Osteocyte (in vitro differentiated cells): ENCODE measurements around the gene CDX2. TPM values are rescaled to one million over a fixed set of nuclear protein-coding genes. Genes with fewer than 3 reads are reported as not detected.

Experiments
- DNase-seq: peaks from one replicate; pipeline ENCODE4 v3.0.0; 2021; ENCODE audit warnings: mixed read lengths; ENCODE audit not compliant: unreplicated experiment; ENCODE audit errors: extremely low spot score
- H3K27ac Mint-ChIP-seq: one replicate; pipeline ENCODE4 v1.8.0; 2021; ENCODE audit warnings: mild to moderate bottlenecking, mixed read lengths; ENCODE audit not compliant: unreplicated experiment
- H3K27me3 Mint-ChIP-seq: one replicate; pipeline ENCODE4 v1.8.0; 2021; ENCODE audit warnings: mixed read lengths; ENCODE audit not compliant: unreplicated experiment
- H3K36me3 Mint-ChIP-seq: one replicate; pipeline ENCODE4 v1.8.0; 2021; ENCODE audit warnings: mixed read lengths; ENCODE audit not compliant: unreplicated experiment
- H3K4me1 Mint-ChIP-seq: one replicate; pipeline ENCODE4 v1.8.0; 2021; ENCODE audit warnings: mixed read lengths; ENCODE audit not compliant: unreplicated experiment
- H3K4me3 Mint-ChIP-seq: one replicate; pipeline ENCODE4 v1.8.0; 2021; ENCODE audit warnings: mild to moderate bottlenecking, moderate library complexity, mixed read lengths; ENCODE audit not compliant: unreplicated experiment
- H3K9me3 Mint-ChIP-seq: one replicate; pipeline ENCODE4 v1.8.0; 2021; ENCODE audit warnings: mixed read lengths; ENCODE audit not compliant: unreplicated experiment
- CTCF ChIP-seq: fragments of 200-600 bp; sonication (generic); IDR thresholded peaks from 2 replicates; pipeline ENCODE4 v1.5.0; 2021; ENCODE audit warnings: antibody characterized with exemption, mild to moderate bottlenecking, moderate library complexity
- total RNA-seq: library from RNA; stranded (reverse); gene quantifications from 2 replicates; pipeline ENCODE4 v1.2.1, GENCODE V29; 2021

Gene CDX2
- total RNA-seq, 1 donor from 2014 or later = not detected

- no peak for TF ChIP-seq CTCF
- peaks cover 90% of the 10 kb centered on the region for H3K27me3 Mint-ChIP-seq
- H3K4me1 Mint-ChIP-seq = peaks cover 13% of the 10 kb centered on the region
These were observed 5.0 kb upstream of the CDX2 start for GRCh38 chr13:27973961-27974662.

DNA sequence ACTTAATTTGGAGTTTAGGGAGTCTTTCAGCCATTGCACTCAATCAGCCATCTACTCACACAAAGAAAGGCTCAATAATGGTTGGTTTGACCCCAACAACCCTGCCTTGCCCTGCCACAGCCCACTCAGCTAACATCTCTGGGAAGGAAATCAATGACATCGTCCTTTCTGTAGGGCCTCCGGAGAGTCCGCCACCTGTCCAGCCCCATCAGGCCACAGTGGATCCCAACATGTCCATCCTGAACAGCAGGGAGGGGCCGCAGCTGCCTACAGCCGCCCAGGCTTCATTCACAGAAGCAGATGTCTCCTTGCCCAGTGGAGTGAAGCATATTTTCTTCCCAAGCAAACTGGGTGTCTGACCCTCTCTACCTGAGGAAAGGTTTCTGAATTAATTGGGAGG lies 4.2 kb upstream of the CDX2 start:
- Mint-ChIP-seq H3K27ac (no peak overlapping the region), H3K4me3 (no peak overlapping the region), H3K36me3 (no peaks in the 10 kb centered on the region), H3K9me3 (no peaks in the 10 kb centered on the region), H3K4me1 (peaks cover 11% of the 10 kb centered on the region), H3K27me3 (peaks cover 84% of the 10 kb centered on the region)
- peak; percentile 64 for DNase-seq
- no peak for TF ChIP-seq CTCF

More at GRCh38 chr13:27973961-27974662, 5.0 kb upstream of the CDX2 start:
- H3K27ac Mint-ChIP-seq = no peak overlapping the region
- H3K9me3 Mint-ChIP-seq = no peaks in the 10 kb centered on the region
- peak; percentile 40 for DNase-seq
- no peak overlapping the region for H3K4me3 Mint-ChIP-seq
- H3K36me3 Mint-ChIP-seq = no peaks in the 10 kb centered on the region

GRCh38 chr13:27972478-27972820 lies 3.3 kb upstream of the CDX2 start:
- no peak for TF ChIP-seq CTCF
- no peak overlapping the region for H3K27ac Mint-ChIP-seq
- H3K27me3 Mint-ChIP-seq = peaks cover 87% of the 10 kb centered on the region
- no peak for DNase-seq
- H3K4me3 Mint-ChIP-seq = no peak overlapping the region
- peaks cover 15% of the 10 kb centered on the region for H3K4me1 Mint-ChIP-seq
- no peaks in the 10 kb centered on the region for H3K9me3 Mint-ChIP-seq
- H3K36me3 Mint-ChIP-seq = no peaks in the 10 kb centered on the region

- TF ChIP-seq CTCF = no peak
- Mint-ChIP-seq H3K27me3 (peaks cover 87% of the 10 kb centered on the region), H3K4me1 (peaks cover 17% of the 10 kb centered on the region), H3K36me3 (no peaks in the 10 kb centered on the region), H3K27ac (no peak overlapping the region), H3K9me3 (no peaks in the 10 kb centered on the region), H3K4me3 (no peak overlapping the region)
- DNase-seq = no peak
These were observed 2.8 kb upstream of the CDX2 start for GRCh38 chr13:27971776-27972477.

DNA sequence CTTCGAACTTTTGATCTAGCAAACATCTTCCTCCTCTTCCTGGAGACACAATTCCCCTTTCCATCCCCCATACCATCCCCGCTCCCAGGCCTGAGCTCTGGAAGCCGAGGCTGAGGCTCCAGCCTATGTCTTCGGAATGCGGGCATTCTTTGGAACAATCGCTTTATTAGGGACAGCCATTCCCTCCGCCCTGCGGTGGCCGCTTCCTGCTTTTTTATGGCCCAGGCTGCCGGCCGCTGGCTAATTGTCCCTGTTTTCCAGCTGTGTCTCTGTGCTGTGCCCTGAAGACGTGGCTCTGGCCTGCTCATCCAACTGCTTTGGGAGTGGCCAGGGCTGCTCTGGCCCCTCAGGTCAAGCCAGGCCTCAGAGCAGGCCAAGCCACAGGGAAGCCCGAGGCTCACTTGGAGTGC lies 2.1 kb upstream of the CDX2 start:
- no peak for DNase-seq
- no peaks in the 10 kb centered on the region for H3K9me3 Mint-ChIP-seq
- TF ChIP-seq CTCF = no peak
- peaks cover 19% of the 10 kb centered on the region for H3K4me1 Mint-ChIP-seq
- H3K36me3 Mint-ChIP-seq = no peaks in the 10 kb centered on the region
- H3K4me3 Mint-ChIP-seq = no peak overlapping the region
- peaks cover 85% of the 10 kb centered on the region for H3K27me3 Mint-ChIP-seq
- H3K27ac Mint-ChIP-seq = no peak overlapping the region
